NCI-H510A treated with DMSO at 0.1 percent for 48 hours (cell line): ENCODE data around the gene ZNF43.
"Not testable (repeated sequence)": the region's sequence is repeated elsewhere in the genome, so short reads cannot be mapped to it uniquely, and the experiment has no call there.

ENCODE experiments used
- DNase-seq: peaks from one replicate; lab custom pipeline; 2025; lab: John Stamatoyannopoulos, UW

Gene ZNF43

DNA sequence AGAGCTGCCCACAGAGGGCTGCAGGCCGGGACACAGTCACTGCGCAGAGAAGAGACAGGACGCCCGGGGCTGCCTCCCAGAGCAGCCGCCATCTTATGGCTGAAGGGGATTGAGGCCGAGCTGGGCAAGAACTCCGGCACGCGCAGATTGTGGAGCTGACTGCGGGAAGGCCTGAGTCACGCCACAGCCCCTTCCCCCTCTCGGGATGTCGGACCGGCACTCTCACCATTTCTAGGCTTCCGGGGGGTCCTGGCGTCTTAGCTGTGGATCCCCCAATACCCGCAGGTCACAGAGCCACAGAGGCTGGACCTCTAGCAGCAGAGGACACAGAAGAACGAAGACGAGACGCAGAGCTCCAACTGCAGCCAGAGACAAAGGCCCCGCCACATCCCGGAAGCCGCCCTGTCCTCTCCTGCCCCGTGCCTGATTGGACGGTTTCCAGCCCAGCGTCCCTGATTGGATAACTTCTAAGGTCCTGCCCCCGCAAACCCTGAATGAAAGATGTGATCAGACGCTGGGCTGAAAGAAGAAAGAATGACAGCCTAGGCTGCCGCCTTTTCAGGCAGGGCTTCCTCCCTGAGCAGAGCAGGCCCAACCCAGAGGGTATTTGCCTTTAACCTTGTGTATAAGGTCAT lies at the start of gene ZNF43:
Gene ZNF43 (minus strand): TSS at position 373 of the 635 bp plus-strand sequence. CDS start 144 bp downstream, at position 229.
- peak; percentile 94 for DNase-seq

DNA sequence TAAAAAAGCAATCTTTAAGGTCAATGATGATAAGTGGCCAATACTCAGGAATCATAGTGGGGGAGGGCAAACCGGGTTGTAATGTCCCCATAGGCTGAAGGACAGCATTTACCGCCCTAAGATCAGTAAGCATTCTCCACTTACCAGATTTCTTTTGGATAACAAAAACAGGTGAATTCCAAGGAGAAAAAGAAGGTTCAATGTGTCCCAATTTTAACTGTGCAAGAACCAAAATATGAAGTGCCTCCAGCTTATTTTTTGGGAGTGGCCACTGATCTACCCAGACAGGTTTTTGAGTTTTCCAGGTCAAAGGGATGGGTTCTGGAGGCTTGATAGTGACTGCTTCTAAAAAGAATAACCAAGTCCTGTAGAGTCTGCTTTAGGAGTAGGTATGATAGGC lies 49.5 kb upstream of the ZNF43 start:
- not testable (repeated sequence) for DNase-seq

DNA sequence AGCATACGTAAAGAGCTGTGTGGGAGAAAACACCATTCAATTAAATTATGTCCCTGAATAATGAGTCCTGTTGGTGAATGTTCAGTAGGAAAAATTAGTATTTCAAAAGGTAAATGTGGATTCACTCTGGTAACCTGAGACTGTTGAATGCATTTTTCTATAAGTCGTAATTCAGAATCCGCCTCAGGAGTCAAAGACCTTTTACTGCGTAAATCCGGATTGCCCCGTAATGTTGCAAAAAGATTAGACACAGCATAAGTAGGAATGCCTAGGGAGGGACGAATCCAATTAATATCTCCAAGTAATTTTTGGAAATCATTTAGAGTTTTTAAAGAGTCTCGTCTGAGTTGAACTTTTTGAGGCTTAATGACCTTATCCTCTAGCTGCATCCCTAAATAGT lies 48.8 kb upstream of the ZNF43 start:
- not testable (repeated sequence) for DNase-seq

DNA sequence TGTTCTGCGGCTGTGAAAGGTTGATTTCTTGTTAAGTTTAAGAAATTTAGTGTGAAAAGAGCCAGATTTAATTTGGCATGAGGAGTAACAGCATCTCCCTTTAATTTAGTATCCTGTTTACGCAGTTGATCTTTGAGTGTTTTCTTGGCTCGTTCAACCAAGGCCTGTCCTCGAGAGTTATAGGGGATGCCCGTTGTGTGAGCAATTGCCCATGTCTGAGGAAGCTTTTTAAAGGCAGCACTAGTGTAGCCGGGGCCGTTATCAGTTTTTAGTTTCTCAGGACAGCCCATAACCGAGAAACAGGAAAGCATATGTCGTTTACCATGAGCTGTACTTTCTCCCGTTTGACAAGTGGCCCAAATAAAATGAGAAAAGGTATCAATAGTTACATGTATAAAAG lies 47.5 kb upstream of the ZNF43 start:
- DNase-seq: no peak

DNA sequence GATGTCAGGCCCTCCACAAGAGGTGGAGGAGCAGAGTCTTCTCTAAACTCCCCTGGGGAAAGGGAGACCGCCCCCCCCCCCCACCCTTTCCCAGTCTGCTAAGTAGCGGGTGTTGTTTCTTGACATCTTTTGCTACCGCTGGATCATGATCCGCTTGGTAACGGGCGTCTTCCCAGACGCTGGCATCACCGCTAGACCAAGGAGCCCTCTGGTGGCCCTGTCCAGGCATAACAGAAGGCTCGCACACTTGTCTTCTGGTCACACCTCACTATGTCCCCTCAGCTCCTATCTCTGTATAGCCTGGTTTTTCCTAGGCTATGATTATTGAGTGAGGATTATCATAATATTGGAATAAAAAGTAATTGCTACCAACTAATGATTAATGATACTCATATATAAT lies 44.8 kb upstream of the ZNF43 start:
- DNase-seq: not testable (repeated sequence)

DNA sequence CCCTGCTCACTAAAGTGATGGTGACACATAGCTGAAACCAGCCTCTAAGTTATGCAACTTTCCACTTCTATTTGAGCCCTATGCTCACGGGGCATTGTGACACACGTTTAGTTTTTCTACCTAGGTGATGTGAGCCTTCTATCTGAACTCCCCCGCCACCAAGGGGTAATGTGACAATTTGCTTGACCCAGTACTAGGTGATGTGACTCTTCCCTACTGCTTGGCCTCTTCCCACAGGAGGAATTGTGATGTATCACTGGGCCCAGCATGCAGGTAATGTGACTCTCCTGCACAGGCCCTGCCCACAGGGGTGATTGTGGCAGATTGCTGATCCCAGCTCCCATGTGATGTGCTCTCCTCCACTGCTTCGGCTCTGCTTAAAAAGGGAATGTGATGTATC lies 42.7 kb upstream of the ZNF43 start:
- no peak for DNase-seq

DNA sequence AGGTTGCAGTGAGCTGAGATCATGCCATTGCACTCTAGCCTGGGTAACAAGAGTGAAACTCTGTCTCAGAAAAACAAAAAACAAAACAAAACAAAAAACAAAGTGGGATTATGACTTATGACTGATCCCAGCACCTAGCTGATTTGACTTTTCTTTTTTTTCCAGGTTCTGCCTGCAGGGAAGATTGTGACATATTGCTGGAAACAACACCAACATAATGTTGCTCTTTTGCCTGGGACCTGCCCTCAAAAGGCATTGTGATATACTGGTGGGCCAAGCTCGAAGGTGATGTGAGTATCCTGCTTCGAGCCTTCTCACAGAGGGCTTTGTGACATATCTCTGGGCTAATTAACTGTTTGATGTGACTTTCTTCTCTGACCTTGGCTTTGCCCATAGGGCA lies 42.0 kb upstream of the ZNF43 start:
- DNase-seq: no peak

DNA sequence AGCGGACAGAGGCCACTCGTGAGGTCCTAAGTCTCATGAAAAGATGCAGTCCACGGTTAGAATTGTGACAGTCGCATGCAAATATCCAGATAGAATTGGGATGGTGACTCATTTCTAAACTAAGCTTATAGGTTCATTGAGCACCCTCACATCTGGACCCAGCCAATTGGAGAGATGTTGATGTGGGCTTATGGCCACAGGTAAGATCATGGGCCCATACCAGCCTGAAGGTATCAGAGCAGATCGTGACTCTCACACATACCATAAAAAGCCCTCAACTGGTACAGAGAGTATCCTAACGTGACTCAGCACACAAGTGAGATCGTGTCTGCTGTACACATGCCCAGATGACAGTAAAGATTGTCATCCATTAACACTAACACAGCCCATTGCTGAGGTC lies 40.6 kb upstream of the ZNF43 start:
- DNase-seq: not testable (repeated sequence)

DNA sequence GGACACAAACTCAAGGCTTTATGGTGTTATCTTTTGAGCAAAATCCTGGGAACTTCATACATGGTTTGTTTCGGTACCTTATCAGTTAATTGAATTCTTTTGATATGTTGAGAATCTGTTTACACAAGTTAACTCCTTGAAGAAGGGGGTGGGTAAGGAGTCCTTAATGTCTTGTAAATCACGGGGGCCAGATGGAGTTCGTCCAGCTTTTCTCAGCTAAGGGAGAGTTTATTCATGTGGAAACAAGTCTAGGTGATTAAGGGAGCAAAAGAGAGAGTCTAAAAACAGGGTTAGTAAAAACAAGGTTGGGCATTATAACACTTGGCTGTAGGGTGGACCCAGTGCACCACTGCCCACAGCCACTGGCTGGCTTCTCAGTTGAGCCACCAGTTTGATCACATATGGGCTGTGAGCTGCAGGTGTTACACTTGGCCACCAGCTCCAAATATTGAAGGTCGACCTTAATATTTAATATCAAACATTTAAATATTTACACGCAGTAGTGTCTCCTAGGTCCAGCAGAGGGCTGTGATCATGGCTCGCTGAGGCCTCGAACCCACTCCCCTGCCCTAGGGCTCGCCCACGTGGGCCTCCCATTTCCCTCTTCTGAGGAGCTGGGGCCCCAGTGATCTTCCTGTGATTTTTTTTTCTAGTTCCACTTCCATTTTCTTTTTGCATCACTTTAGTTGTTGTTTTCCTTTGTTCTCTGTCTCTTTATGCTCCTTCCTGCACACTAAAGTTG lies 21.0 kb upstream of the ZNF43 start:
- DNase-seq: no peak

DNA sequence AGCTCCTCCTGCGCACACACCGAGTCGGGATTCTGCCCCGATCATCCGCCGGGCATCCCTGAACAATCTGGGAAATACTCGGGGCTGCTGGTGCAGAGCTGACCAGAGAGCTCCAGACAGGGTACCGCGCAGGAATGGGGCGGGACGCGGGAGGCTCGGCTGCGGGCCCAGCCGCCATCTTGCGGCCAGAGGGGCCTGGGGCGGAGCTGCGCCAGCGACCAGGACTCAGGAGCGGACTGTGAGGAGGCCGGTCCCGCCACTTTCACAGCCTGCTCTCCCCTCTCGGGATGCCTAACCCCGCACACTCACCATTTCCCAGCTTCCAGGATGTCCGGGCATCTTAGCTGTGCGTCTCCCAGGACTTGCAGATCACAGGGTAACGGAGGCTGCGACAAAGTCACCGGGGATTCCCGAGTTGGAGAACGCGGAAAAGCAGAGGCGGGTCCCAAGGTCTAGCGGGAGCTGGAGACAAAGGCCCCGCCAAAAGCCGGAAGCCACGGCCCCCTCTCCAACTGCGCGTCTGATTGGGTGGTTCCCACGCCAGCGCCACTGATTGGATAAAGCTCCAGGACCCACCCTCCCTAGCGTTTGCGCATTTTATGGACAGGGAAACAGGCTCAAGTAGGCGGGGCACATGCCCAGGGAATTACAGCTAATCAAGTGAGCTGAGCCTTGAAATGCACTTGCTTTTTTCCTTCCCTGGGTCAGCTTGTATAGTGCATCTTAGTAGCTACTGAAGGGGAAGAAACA lies 15.8 kb upstream of the ZNF43 start:
- peak; percentile 91 for DNase-seq

DNA sequence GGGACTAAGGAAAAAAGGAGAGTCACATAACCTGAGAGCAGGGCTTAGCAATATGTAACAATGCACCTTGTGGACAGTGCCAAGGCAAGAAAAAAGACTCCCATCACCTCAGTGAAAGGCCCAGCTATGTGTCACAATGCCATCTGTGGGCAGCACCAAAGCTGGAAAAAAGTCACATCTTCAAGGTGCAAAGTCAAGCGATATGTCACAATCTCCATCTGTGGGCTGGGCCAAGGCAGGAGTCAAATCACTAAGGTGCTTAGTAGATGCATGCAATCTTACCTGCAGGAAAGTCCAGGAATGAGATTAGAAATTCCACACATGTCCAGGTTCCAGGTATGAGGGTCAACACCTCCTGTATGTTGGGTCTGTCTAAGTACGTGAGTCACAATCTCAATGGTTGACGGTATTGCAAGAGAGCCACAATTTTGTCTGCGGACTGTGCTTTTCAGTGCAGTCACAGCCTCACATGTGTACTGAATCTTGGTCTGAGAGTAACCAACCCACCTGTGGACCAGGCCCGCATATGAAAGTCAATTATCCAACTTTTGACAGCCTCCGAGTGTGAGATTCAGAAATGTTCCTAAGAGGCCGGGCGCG lies 14.8 kb upstream of the ZNF43 start:
- no peak for DNase-seq

DNA sequence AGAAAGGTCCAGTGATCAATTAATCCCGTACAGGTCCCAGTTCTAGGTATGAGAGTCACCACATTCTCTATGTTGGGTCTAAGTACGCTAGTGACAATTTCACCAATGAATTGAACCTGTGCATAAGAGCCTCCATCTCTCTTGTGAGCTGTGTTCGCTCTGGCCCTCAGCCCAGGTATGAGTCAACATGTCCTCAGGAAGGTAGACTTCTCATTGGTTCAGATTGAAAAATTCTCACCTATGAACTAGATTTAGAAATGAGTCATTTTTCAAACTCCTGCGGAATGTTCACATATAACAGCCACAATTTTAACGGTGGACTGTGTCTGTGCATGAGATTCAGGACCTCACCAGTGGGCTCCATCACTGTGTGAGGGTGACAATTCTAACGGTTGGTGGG lies 12.7 kb upstream of the ZNF43 start:
- no peak for DNase-seq

DNA sequence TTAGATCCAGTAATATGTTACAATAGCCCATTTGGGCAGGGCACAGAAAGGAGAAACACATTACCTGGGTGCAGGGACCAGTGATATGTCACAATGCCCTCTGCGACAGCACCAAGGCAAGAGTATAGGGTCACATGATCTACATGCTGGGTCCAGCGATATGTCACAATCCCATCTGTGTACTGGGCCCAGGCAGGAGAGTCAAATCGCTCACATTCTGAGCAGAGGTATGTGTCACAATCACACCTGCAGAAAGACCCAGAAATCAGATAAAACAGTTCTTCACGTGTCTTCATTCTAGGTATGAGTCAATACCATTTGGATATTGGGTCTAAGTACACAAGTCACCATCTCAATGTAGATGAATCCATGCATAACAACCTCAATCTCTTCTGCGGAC lies 7.1 kb upstream of the ZNF43 start:
- DNase-seq: no peak

DNA sequence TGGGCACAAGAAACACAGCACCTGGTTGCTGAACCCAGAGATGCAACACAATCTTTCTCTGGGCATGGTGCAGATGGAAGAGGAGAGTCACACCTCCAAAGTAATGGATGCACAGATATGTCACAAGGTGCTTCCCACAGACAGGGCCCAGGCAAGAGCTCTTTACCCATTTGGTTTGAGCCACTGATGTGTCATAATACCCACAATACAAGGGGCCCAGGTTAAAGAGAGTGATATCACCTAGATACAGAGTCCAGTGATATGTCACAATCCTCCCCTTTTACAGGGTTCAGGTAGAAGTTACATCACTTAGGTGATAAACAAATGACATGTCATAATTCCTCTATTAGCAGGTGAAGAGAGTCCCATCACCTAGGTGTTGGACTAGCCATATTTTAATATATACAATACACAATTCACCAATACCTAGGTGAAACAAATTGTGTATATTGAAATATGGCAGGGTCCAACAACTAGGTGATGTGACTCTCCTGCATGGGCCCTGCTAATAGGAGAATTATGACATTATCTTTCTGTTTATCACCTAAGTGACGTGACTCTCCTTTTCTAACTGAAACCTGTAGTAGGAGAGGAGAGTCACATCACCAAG lies 5.6 kb upstream of the ZNF43 start:
- no peak for DNase-seq

DNA sequence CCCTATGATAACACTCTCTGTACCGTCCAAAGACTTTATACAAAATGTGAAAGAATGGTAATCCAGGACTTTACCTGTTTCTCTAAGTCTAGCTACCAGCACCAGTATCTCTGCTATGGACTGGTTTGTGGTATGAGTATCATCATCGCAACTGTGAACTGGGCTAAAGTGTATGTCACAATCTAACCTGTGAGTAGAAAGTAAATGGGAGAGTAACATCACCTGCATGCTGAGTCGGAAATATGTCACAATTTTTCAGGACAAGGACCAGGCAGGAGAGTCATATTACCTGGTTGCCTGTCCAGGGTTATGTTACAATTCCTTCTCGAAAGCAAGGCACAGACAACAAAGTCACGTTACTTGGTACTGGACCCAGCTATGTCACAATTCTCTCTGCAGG lies 5.1 kb upstream of the ZNF43 start:
- DNase-seq: no peak

DNA sequence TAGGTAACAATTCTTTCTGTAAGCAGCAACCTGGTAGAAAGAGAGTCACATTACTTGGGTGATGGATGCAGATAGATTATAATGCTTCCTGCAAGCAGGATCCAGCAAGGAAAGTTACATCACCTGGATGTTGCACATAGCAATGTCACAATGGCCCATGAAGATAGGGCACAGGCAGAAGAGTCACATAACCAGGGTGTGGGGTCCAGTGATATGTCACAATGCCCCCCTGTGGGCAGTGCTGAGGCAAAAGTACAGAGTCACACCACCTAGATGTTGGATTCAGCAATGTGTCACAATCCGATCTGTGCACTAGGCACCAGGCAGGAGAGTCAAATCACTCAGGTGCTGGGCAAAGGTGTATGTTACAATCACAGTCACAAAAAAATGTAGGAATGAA lies 4.0 kb upstream of the ZNF43 start:
- no peak for DNase-seq

DNA sequence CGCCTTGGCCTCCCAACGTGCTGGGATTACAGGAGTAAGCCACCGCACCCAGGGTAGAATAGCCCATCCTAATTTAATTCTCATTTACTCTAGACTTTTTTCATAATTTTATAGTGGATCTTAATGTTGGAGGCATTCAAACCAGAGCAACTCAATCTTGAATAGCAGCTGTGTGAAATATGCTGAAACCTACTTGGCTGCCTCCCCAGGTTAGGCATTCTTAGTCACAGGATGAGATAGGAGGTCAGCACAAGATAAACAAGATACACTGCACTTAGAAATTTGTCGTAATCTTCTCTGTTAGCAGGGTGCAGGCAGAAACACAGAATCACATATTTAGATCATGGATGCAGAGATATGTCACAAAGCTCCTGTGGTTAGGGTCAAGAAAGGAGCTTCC lies 2.7 kb upstream of the ZNF43 start:
- DNase-seq: no peak

DNA sequence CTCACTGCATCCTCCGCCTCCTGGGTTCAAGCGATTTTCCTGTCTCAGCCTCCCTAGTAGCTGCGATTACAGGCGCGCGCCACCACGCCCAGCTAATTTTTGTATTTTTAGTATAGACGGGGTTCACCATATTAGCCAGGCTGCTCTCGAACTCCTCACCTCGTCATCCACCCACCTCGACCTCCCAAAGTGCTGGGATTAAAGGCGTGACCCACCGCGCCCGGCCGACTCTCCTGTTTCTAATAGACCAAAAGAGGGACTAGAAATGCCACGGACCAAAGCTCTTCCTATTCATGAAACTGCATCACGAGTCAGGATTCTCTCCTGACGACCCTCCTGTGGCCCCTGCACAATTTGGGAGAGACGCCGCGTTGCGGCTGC lies 563 bp downstream of the ZNF43 start:
- DNase-seq: peak; percentile 85

DNA sequence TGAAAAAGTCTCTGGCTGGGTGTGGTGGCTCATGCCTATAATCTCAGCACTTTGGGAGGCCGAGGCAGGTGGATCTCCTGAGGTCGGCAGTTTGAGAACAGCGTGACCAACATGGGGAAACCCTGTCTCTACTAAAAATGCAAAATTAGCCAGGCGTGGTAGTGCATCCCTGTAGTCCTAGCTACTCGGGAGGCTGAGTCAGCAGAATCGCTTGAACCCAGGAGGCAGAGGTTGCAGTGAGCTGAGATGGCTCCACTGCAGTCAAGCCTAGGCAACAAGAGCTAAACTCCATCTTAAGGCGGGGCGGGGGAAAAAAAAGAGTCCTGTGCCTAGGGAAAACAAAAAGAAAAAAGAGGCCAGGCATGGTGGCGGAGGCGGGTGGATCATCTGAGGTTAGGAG lies 2.2 kb downstream of the ZNF43 start:
- no peak for DNase-seq

DNA sequence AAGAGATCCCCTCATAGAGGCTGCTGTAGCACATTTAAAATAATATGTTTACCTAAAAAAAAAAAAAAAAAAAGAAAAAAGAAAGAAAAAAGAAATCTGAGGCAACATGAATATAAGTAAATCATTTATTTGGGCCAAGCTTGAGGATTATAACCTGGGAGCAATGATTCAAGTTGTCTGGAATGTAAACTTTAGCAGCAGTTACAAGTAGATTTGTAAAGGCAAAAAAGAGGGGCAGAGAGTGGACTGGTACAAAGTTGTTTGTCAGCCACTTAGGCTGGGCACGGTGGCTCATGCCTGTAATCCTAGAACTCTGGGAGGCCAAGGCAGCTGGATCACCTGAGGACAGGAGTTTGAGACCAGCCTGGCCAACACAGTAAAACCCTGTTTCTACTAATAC lies 11.3 kb downstream of the ZNF43 start:
- no peak for DNase-seq

DNA sequence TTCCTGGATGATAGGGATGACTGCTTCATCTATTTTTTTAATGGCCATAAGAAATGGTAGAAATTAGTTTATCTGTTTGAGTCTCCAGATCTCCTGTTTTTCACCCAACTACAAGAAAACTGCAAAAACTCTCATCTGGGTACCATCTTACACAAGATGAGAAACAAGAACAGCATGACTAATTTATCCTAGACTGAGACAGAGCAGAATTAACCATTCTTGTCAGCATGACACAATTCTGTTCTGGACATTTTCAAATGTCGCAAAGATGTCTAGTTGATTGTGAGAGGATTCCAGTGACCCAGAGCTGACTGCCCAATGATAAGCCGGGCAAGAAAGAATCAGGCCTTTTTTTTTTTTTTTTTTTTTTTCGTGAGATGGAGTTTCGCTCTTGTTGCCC lies 12.8 kb downstream of the ZNF43 start:
- DNase-seq: no peak

DNA sequence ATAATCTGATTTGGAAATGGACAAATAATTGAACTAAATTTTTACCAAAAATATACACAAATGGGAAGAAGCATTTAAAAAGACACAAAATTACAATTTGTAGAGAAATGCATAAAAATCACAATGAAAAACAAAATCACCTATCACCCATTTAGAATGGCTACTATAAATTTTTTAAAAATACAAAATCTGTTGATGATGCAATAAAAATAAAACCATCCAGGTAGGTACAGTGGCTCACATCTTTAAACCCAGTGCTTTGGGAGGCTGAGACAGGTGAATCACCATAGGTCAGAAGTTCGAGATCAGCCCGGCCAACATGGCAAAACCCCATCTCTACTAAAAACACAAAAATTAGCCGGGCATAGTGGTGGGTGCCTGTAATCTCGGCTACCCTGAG lies 23.5 kb downstream of the ZNF43 start:
- DNase-seq: no peak
